Coronary artery (tissue), 2 donors: ENCODE measurements around the gene MAPK9.
A peak's percentile ranks its signal among the peaks of the same experiment; 100 is the strongest.
"Not testable (repeated sequence)": the region's sequence is repeated elsewhere in the genome, so short reads cannot be mapped to it uniquely, and the experiment has no call there.

ENCODE experiments used
- DNase-seq: peaks from one replicate; pipeline ENCODE4 v3.0.0-alpha.2; 2017; ENCODE audit warnings: low spot score
- H3K27ac ChIP-seq, 2 donors: fragments of 200-600 bp; sonication (generic); one replicate each; pipeline ENCODE4 v1.5.1; 2016 to 2019
- H3K4me3 ChIP-seq: fragments of 200-600 bp; sonication (generic); 2 replicates; pipeline ENCODE4 v1.5.1; 2016; ENCODE audit warnings: mild to moderate bottlenecking, moderate library complexity
- TF ChIP-seq, protein P1 (sequence below): fragments of 200-600 bp; sonication (generic); IDR thresholded peaks from one replicate; pipeline ENCODE4 v1.5.1; 2019; ENCODE audit warnings: antibody characterized with exemption

Gene MAPK9

DNA sequence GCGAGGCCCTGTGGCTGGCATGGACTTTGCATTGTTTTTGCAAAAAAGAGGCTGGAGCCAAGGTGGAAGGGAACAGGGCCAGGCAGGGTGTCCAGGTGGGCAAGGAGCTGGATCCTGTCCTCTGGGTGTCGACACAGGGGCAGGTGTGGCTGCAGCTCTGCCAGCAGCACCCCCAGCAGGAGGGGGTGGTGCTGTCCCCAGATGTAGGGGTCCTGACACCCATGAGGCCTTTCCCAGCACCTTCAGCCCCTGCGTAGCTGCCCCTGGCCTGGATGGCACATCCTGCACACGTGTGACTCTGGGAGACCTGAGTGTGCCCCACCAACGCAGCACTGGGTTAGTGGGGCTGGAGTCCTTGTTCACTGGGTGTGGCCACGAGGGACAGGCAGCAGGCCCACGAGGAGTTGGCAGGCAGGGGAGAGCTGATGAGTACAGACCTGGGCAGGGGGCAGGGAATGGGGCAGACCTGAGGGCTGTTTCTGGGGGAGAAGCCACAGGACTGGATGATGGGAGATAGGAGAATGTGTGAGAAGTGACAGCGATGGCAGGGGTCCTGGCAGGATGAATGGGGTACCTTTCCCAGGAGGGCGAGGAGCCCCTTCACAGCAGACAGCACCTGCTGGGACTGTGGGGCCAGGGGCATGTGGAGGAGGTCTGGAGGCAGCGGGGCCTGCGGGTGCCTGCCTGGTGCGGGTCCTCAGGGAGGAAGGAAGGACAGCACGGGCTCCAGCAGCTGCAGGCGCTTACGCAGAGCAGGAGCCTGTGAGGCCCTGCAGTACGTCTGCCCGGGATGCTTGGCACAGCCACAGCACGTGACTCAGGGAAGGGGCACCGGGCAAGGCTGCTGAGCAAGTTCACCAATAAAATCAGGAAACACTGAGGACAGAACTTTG, 79.3 kb downstream of the MAPK9 start:
- TF ChIP-seq, protein P1, sequence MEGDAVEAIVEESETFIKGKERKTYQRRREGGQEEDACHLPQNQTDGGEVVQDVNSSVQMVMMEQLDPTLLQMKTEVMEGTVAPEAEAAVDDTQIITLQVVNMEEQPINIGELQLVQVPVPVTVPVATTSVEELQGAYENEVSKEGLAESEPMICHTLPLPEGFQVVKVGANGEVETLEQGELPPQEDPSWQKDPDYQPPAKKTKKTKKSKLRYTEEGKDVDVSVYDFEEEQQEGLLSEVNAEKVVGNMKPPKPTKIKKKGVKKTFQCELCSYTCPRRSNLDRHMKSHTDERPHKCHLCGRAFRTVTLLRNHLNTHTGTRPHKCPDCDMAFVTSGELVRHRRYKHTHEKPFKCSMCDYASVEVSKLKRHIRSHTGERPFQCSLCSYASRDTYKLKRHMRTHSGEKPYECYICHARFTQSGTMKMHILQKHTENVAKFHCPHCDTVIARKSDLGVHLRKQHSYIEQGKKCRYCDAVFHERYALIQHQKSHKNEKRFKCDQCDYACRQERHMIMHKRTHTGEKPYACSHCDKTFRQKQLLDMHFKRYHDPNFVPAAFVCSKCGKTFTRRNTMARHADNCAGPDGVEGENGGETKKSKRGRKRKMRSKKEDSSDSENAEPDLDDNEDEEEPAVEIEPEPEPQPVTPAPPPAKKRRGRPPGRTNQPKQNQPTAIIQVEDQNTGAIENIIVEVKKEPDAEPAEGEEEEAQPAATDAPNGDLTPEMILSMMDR: no peak
- Histone ChIP-seq H3K4me3 (no peak overlapping the region), H3K27ac (no peak overlapping the region)
- no peak for DNase-seq

DNA sequence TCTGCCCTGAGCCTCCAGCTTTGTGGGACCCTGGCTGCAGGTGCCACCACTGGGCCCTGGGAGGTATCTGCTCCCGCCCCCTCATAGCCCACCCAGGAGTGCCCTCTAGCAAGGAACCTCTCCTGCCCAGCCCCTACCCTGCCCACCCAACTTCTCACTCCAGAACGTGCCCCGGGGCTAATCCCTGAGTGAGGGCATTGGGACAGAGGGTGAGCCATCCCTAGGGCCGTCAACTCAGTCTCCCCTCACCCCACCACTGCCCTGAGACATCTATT, 80.2 kb downstream of the MAPK9 start:
- TF ChIP-seq, protein P1: no peak
- DNase-seq: no peak
- no peak overlapping the region for H3K27ac ChIP-seq
- no peak overlapping the region for H3K4me3 ChIP-seq

DNA sequence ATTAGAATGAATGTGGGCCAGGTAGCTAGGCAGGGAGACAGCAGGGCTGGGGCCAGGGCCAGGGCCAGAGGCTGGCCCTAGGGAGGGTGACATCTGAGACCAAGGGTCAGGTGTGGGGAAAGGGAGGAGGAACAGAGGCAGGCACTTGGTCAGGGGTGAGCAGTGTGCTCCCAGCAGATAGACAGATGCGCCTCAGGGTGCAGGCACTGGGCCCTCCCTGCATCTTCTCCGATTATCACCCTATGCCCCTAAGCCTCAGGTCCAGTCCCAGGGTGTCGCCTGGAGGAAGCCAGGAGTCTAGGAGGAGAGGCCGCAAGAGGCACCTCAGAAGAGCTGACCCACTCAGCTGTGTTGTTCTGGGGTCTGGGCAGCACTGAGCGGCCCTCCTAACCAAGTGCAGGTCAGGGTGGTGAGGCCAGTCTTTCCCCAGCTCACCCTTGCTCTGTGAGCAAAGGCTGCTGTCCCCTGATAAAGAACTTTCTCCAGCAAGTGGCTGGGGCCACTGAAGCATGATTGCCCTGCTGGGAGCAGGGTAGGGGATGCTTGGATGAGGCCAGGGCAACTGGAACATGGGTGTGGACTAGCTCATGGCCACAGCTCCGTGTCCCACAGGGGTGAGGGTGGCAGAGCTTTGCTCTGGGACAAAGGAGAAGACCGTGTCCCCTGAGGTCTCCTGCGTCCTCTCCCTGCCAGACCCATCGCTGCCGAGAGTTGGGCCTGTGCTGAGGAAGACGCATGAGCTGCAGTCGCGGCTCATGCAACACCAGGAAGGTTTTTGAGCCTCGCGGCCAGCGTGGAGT, 80.7 kb downstream of the MAPK9 start:
- no peak for DNase-seq
- Histone ChIP-seq H3K27ac (no peak overlapping the region), H3K4me3 (no peak overlapping the region)
- TF ChIP-seq, protein P1: no peak

DNA sequence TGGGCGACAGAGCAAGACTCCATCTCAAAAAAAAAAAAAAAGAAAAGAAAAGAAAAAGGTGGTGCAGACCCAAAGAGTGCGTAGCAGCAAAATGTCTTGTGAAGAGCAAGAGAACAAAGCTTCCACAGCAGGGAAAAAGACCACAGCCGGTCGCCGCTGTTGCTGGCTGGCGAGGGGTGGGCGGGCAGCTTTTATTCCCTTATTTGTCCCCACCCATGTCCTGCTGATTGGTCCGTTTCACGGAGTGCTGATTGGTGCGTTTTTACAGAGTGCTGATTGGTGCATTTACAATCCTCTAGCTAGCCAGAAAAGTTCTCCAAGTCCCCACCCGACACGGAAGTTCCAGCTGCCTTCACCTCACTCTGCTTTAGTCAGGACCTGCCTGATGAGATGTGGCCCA, 81.8 kb downstream of the MAPK9 start:
- not testable (repeated sequence) for H3K4me3 ChIP-seq, H3K27ac ChIP-seq

DNA sequence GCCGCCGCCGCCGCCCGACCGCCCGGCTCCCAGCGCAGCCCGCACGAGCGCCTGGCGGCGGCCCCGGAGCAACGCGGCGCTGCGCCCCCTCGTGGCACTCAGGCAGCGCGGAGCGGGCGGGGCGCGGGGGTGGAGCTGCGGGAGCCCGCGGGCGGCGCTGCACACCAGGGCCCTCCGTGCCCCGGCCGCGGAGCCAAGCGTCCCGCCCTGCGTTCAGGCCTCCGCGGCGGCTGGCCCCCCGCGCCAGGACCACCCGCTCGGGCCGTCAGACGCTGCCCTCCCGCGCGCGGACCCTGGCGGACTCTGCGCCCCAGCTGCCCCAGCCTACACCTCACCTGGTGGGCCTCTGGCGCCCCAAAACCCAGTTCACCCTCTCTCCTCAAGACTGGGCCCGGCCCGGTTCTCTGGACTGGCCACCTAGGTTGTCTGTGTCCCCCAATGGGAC, 82.7 kb downstream of the MAPK9 start, which contains the start of gene RASGEF1C:
Gene RASGEF1C (minus strand): TSS at position 75 of the 445 bp plus-strand sequence. CDS start 71,159 bp downstream, outside the sequence.
- Histone ChIP-seq H3K27ac (no peak within 1 kb of the TSS), H3K4me3 (peak within 1 kb of the TSS; percentile 72)
- no peak for DNase-seq
- TF ChIP-seq, protein P1: no peak

More for the DNA sequence above, 81.8 kb downstream of the MAPK9 start:
- DNase-seq: not testable (repeated sequence)

DNA sequence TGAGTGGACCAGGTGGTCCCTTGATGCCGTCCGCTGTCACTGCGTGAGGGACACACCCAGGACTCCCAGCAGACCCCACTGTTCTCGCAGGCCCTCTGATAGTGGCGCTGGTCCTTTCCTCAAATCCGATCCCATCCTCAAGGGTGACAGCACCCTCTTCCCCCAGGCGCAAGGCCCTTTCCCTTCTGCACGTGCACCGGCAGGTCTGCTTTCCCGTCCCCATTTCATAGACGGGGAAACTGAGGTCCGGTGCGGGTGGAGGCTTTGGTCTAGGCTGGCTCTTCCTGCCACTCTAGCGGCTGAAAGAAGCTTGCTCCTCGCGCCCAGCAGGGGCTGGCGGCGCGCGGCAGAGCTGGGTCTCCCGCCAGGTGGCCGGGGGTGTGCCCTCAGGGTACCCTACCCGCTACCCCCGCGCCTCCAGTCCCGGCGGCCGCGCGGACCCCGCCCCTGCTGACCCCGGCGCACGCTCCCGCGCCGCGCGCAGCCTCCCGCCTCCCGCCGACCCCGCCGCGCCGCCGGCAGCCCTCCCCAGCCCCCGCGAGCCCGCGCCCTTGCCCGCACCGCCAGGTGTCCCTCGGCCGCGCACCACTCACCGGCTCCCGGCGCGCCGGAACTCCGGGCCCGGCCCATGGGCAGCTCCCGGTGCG, 83.3 kb downstream of the MAPK9 start:
- peak overlapping the region; percentile 72 for H3K4me3 ChIP-seq
- H3K27ac ChIP-seq: no peak overlapping the region
- TF ChIP-seq, protein P1: no peak
- no peak for DNase-seq

DNA sequence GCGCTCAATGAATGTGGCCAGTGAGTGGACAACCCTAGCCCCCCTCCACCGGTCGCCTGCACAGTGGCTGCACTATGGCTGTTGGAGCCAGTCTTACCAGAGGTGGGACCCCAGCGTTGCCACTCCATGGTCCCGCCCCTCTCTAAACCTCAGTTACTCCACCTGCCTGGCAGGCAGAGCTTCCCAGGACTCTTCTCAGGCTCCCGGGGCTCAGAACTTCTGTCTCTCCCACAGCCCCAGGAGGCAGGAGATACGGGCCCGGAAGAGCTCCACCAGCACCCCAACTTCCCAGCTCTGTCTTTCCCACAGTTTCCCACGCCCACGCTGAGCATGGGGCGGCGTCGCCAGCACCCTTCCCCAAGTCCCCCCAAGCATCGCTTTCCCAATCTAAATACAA, 83.8 kb downstream of the MAPK9 start:
- H3K27ac ChIP-seq: no peak overlapping the region
- peak overlapping the region; percentile 72 for H3K4me3 ChIP-seq
- no peak for DNase-seq
- TF ChIP-seq, protein P1: no peak
